HG03469 (cell line): ENCODE results near the gene TERB1.

Source experiments
- ATAC-seq: cut with Tn5 transposase; IDR thresholded peaks from one replicate; pipeline ENCODE4 v1.9.1; 2021; ENCODE audit warnings: mild to moderate bottlenecking, moderate library complexity, moderate number of reproducible peaks; ENCODE audit not compliant: unreplicated experiment

The TERB1 gene

DNA sequence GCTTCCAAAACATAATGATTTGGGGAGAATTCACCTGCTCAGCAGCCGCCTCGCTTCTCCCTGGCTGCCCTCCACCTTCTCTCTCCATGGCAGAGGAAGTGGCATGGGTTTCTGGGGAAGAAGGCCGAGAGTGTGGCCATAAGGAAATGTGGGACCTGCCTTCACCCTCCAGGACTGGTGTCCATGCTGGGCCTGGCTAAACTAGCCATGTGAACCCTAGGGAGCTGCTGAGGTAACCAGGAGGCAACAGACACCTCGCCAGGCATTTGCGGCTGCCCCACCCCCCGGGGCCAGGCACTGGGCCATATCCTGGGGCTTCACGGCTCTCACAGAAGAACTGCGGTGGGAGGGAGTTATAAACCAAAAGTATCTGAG is 94.9 kb downstream of the TERB1 start:
- ATAC-seq: no peak

DNA sequence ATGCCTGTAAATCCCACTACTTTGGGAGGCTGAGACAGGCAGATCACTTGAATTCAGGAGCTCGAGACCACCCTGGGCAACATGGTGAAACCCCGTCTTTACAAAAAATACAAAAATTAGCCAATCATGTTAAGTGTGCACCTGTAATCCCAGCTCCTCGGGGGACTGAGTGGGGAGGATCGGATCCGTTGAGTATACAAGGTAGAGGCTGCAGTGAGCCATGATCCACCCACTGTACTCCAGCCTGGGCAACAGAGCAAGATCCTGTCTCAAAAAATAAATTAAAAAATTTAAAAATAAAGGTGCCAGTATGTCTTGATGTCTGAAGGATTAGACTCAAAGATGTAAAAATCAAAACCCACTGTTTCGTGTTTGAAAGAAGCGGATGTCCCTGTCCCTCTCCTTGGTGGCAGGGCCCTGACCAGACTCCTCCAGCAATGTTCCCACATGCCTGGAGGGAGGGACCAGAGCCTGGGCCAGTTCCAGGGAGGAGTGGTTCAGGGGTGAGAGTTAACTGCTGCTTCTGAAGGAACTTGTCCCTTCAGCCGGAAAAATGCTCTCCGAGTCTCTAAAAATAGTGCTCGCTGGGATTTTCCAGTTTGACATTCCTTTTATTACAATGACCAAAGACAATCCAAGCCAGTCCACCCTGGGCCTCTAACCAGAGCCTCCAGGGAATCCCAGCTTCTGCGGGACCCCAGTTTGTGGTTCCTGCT is 95.4 kb downstream of the TERB1 start:
- no peak for ATAC-seq
